ENCODE data around the gene SYTL3. TPM values are rescaled to one million over a fixed set of nuclear protein-coding genes. Genes with fewer than 3 reads are reported as not detected.

The SYTL3 gene
- total RNA-seq, 1 experiment from 2014 or later: 0.09 TPM

DNA sequence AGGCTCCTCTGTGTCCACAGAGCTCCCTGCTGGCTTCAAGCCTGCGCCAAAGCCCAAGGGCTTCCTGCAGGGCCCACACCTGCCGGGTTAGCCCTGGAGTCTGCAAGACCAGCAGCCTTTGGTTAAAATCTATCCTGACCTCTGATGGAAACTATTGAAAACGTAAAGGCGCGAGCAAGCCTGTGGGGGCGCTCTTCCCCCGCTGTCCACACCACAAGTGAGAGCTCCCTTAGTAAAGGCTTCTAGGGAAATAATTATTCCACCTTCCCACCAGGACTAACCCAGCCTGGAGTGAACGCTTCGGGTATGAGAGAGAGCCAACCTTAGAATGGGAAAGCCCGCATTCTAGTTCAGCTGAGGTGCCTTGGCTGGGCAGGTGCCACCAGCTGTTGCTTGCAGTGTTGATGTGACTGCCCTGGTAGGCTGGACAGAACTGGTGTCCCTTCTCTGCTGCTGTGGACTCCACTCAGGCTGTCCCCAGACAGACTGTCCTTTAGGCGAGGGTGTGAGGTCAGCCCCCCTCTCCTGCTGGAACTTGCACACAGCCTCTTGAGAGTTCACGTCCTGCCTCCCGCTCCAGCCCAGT is 68.7 kb downstream of the SYTL3 start:
- Histone ChIP-seq H3K56ac (ENCODE audit: insufficient read length, low read depth, low read length) (no peak overlapping the region), H3K9me3 (ENCODE audit: control insufficient read depth, low read depth, low read length) (no peaks in the 10 kb centered on the region), H2AK5ac (ENCODE audit: insufficient read length, low read length) (no peak overlapping the region), H2BK5ac (ENCODE audit: insufficient read length, low read length) (no peak overlapping the region), H3T11ph (ENCODE audit: low read length) (no peak overlapping the region), H3K9ac (ENCODE audit: extremely low read depth, insufficient read length, low read length) (no peak overlapping the region), H3K23ac (ENCODE audit: insufficient read length, low read depth, low read length) (no peak overlapping the region), H3K4ac (ENCODE audit: low read depth, low read length) (no peak overlapping the region), H3K14ac (ENCODE audit: insufficient read depth, low read length) (no peak overlapping the region), H3K4me2 (ENCODE audit: insufficient read depth, insufficient read length, low read length) (no peak overlapping the region), H2BK120ac (ENCODE audit: low read depth, low read length, poor library complexity, severe bottlenecking) (no peak overlapping the region), H3K18ac (ENCODE audit: insufficient read length, low read depth, low read length) (no peak overlapping the region), H2AFZ (ENCODE audit: low read length) (no peak overlapping the region), H3K23me2 (ENCODE audit: insufficient read length, low read depth, low read length, poor library complexity, severe bottlenecking) (no peaks in the 10 kb centered on the region), H3K27me3 (ENCODE audit: insufficient read depth, low read length) (no peaks in the 10 kb centered on the region), H4K91ac (ENCODE audit: insufficient read length, low read depth, low read length) (no peak overlapping the region), H4K8ac (replicated peaks; ENCODE audit: insufficient read length, low read depth, low read length) (no peak overlapping the region), H2BK15ac (ENCODE audit: low read depth, low read length) (no peak overlapping the region), H4K20me1 (ENCODE audit: control insufficient read depth, insufficient read depth, insufficient read length) (no peaks in the 10 kb centered on the region), H4K5ac (ENCODE audit: insufficient read length, low read depth, low read length) (no peak overlapping the region), H2BK20ac (ENCODE audit: low read depth, low read length, poor library complexity, severe bottlenecking) (no peak overlapping the region), H3K79me2 (ENCODE audit: insufficient read depth, low read length) (no peaks in the 10 kb centered on the region), H3K79me1 (ENCODE audit: insufficient read depth, low read depth, low read length, poor library complexity, severe bottlenecking) (no peaks in the 10 kb centered on the region), H3K27ac (ENCODE audit: insufficient read length, low read depth, low read length) (no peak overlapping the region), H2BK12ac (ENCODE audit: insufficient read length, low read depth, low read length) (no peak overlapping the region), H3K4me1 (ENCODE audit: insufficient read depth, low read length) (no peaks in the 10 kb centered on the region)
- Mint-ChIP-seq H3K4me1 (peaks cover 16 to 17% of the 10 kb centered on the region in 2 experiments), H3K27ac (no peak overlapping the region), H3K36me3 (ENCODE audit: insufficient read depth in 1 of 3, low read depth in 3 of 3) (no peaks in the 10 kb centered on the region), H3K9me3 (no peaks in the 10 kb centered on the region), H3K4me3 (no peak overlapping the region), H3K27me3 (ENCODE audit: low read depth) (no peaks in the 10 kb centered on the region; the same call in 1 of the 2 replicates)
- TF ChIP-seq, protein P1, sequence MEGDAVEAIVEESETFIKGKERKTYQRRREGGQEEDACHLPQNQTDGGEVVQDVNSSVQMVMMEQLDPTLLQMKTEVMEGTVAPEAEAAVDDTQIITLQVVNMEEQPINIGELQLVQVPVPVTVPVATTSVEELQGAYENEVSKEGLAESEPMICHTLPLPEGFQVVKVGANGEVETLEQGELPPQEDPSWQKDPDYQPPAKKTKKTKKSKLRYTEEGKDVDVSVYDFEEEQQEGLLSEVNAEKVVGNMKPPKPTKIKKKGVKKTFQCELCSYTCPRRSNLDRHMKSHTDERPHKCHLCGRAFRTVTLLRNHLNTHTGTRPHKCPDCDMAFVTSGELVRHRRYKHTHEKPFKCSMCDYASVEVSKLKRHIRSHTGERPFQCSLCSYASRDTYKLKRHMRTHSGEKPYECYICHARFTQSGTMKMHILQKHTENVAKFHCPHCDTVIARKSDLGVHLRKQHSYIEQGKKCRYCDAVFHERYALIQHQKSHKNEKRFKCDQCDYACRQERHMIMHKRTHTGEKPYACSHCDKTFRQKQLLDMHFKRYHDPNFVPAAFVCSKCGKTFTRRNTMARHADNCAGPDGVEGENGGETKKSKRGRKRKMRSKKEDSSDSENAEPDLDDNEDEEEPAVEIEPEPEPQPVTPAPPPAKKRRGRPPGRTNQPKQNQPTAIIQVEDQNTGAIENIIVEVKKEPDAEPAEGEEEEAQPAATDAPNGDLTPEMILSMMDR (conservative IDR thresholded peaks at IDR 0.05): peak; percentile 97
- no CpG with 5 or more reads among the region's 13 CpGs for WGBS (ENCODE audit: extremely low coverage, insufficient read length, low lambda C conversion rate)
- DNase-seq: peak; percentile 91

Measured in H9 (cell line).